ENCODE results near the gene ARHGEF33. TPM values are rescaled to one million over a fixed set of nuclear protein-coding genes. Genes with fewer than 3 reads are reported as not detected.

ARHGEF33 gene
- total RNA-seq, 1 donor from 2014 or later, result 1.5 TPM

DNA sequence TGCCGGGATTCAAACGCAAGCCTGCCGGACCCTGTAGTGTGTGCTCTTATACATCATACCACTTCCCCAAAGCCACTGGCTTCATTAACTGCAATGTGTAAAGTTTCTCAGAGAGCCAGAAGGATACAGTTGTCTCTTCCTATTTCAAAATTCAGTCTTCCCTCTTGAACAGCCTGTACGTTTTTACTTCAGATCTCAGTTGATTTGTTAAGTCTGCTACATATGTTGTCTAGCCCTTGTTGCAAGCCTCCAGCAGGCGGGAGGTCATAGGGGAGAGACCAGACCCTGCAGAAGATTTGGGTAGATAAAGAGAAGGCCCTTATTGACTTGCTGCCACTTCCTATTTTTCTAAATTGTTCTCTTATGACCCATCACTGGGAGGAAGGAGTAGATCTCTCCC lies 56.2 kb downstream of the ARHGEF33 start:
- DNase-seq (no peak), ATAC-seq (no peak)
- Histone ChIP-seq H3K36me3 (no peaks in the 10 kb centered on the region), H3K4me3 (no peak overlapping the region), H3K27me3 (ENCODE audit: low read depth) (no peaks in the 10 kb centered on the region), H3K4me1 (no peaks in the 10 kb centered on the region), H3K9me3 (no peaks in the 10 kb centered on the region), H3K27ac (no peak overlapping the region)
- intact Hi-C loops (cut with DNase I), result no loop called here
- TF ChIP-seq, protein P1, sequence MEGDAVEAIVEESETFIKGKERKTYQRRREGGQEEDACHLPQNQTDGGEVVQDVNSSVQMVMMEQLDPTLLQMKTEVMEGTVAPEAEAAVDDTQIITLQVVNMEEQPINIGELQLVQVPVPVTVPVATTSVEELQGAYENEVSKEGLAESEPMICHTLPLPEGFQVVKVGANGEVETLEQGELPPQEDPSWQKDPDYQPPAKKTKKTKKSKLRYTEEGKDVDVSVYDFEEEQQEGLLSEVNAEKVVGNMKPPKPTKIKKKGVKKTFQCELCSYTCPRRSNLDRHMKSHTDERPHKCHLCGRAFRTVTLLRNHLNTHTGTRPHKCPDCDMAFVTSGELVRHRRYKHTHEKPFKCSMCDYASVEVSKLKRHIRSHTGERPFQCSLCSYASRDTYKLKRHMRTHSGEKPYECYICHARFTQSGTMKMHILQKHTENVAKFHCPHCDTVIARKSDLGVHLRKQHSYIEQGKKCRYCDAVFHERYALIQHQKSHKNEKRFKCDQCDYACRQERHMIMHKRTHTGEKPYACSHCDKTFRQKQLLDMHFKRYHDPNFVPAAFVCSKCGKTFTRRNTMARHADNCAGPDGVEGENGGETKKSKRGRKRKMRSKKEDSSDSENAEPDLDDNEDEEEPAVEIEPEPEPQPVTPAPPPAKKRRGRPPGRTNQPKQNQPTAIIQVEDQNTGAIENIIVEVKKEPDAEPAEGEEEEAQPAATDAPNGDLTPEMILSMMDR (IDR thresholded peaks at IDR 0.05), result no peak

DNA sequence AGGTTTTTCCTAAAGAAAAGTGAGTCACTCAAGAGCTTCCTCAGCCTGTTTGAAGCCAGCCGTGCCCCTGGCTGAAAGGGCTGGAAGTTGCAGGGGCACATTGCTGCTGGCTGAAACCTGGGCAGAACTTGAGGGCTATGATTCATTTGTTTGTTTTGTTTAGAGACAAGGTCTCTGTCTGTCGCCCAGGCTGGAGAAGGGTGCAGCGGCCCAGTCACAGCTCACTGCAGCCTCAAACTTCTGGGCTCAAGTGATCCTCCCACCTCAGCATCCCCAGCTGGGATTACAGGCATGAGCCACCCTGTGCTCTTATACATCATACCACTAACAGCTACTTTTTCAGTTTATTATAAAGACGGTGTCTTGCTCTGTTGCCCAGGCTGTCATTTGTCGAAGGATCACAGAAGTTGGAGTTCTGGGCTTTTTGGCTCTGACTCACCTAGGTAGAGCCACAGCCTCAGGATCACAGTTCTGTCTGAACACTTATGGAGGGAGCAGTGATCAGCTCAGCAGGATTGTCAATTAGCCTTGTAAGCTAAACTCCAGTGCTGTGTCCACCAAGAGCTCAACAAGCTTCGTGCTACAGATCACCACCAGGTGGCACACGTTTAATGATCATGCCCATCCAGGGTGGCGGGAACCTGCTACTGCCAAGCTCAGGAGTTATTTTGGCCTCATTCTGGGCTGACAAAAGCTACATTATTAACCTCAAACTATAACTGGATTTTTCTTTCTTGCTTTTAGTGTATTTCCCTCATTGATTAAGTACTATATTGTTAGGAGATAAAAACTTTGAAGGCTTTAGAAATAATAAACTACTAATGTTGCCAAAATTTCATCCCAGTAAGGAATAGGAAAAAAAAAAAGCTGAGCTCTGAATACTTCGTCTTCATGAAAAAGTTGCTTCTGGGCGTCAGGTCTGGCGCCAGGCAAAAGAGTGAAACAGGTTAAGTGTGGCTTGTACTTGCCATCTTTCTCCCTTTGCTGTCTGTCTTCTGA lies 57.9 kb downstream of the ARHGEF33 start:
- peak; percentile 84 to 86 for ATAC-seq
- H3K4me3 ChIP-seq, result no peak overlapping the region
- no peaks in the 10 kb centered on the region for H3K36me3 ChIP-seq
- intact Hi-C loops (cut with DNase I), result no loop called here
- no peaks in the 10 kb centered on the region for H3K27me3 ChIP-seq (ENCODE audit: low read depth)
- peak; percentile 65 for DNase-seq
- H3K4me1 ChIP-seq, result no peaks in the 10 kb centered on the region
- no peak overlapping the region for H3K27ac ChIP-seq
- TF ChIP-seq, protein P1 (IDR thresholded peaks at IDR 0.05), result peak; percentile 66
- no peaks in the 10 kb centered on the region for H3K9me3 ChIP-seq

DNA sequence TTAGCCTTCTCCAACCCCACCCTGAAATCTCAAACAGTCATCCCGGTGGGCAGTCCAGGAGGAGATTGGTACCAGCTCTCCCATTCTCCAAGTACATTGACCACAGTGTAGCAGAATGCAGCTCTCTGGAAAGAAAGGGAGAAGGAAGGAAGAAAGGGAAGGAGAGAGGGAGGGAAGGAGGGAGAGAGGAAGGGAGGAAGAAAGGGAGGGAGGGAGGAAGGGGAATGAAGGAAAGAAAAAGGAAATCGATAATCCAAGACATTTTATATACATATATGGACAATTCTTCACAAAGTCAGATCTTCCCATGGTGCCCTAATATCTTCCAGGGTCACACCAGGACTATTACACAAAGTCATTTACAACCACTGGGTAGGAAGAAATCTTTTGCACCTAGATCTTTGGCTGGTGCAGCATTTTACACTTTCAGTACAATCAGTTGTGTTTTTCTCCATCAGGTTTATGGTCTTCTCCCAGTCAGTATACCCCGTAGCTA lies 58.8 kb downstream of the ARHGEF33 start:
- Histone ChIP-seq H3K36me3 (no peaks in the 10 kb centered on the region), H3K4me1 (no peaks in the 10 kb centered on the region), H3K9me3 (no peaks in the 10 kb centered on the region), H3K27me3 (ENCODE audit: low read depth) (no peaks in the 10 kb centered on the region), H3K4me3 (no peak overlapping the region), H3K27ac (no peak overlapping the region)
- TF ChIP-seq, protein P1 (IDR thresholded peaks at IDR 0.05), result no peak
- no peak for DNase-seq
- ATAC-seq, result no peak
- intact Hi-C loops (cut with DNase I), result no loop called here

DNA sequence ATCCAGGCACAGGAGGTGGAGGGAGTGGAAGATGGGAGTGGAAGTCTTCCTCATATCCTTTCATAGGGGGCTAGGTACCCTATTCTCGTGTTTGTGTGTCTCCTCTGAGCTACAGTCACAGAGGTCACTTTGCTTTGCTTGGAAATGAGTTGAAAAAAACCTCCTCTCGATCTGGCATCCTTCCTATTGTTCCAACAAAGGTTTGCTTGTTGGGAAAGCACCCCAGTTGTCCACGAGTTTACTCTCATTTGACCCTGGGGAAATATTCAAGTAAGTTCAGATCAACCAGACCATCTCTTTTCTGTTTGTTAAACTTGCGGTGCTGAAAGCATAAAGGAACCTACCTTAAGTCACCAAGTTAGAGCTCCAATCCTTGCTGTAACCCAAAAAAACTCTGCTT lies 59.3 kb downstream of the ARHGEF33 start:
- Histone ChIP-seq H3K4me3 (no peak overlapping the region), H3K4me1 (no peaks in the 10 kb centered on the region), H3K36me3 (no peaks in the 10 kb centered on the region), H3K9me3 (no peaks in the 10 kb centered on the region), H3K27ac (no peak overlapping the region), H3K27me3 (ENCODE audit: low read depth) (no peaks in the 10 kb centered on the region)
- no peak for DNase-seq
- no peak for ATAC-seq
- TF ChIP-seq, protein P1 (IDR thresholded peaks at IDR 0.05), result no peak
- intact Hi-C loops (cut with DNase I), result no loop called here

DNA sequence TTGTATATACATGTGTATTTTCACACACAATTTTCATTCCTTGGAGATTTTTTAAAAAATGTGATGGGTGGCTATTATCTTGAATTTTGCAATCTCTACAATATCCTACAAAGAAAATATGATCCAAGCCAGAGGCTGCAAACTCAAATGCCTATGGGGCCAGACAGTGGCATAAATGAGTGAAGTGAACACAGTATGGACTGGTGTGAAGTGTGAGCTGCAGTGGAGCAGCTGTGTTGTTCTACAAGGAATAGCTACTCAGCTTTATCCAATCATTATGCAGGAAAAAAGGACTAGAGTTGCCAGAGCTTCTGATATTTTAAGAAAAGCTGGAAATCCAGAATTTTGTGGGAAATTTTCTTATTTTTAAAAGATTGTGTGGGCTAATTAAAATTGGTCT lies 62.1 kb downstream of the ARHGEF33 start:
- intact Hi-C loops (cut with DNase I), result no loop called here
- no peak overlapping the region for H3K4me3 ChIP-seq
- H3K27me3 ChIP-seq (ENCODE audit: low read depth), result no peaks in the 10 kb centered on the region
- H3K27ac ChIP-seq, result no peak overlapping the region
- ATAC-seq, result no peak
- H3K36me3 ChIP-seq, result no peaks in the 10 kb centered on the region
- no peaks in the 10 kb centered on the region for H3K4me1 ChIP-seq
- H3K9me3 ChIP-seq, result no peaks in the 10 kb centered on the region
- TF ChIP-seq, protein P1 (IDR thresholded peaks at IDR 0.05), result no peak
- no peak for DNase-seq

Data from lower lobe of right lung (tissue), 2 donors.